Ovary (tissue), 3 donors: ENCODE measurements around the gene TXNDC16.

ENCODE experiments used
- EP300 ChIP-seq: sonication (generic); formaldehyde crosslinking; IDR thresholded peaks from one replicate; pipeline ENCODE4 v1.6.1; 2017; ENCODE audit warnings: antibody characterized with exemption
- POLR2A ChIP-seq: fragments of 450-650 bp; IDR thresholded peaks from one replicate; pipeline ENCODE4 v1.6.1; 2017; ENCODE audit warnings: antibody characterized with exemption, mild to moderate bottlenecking, moderate library complexity
- TF ChIP-seq, protein P1 (sequence below), 3 donors: fragments of 450-650 bp in 2 of 3; fragments of 200-600 bp in 1 of 3; IDR thresholded peaks; one replicate each; pipeline versions ENCODE4 v1.5.1 to v1.8.0; 2016 to 2022; ENCODE audit warnings: antibody characterized with exemption in 3 of 3, mild to moderate bottlenecking in 1 of 3
- donor health status: DM: no; HTN: no; CAD: no.

DNA sequence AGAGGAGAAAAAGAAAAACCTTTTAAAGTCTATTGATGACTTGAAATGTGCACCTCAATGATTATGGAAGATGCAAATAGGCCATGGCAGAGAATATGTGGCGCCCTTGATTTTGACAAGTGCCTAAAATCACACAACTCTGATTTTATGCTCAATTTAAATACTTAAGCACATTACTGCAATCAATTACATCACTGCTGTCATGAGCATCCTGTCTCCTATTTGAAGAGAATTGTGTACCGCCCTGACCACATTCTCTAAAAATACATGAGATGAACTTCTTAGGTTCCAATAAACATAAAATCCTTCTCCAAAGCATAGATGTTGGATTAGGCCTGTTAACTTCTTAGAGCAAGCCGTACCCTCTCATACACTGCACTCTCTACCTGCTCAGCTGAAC, 1.6 kb downstream of the TXNDC16 start:
- TF ChIP-seq, protein P1, sequence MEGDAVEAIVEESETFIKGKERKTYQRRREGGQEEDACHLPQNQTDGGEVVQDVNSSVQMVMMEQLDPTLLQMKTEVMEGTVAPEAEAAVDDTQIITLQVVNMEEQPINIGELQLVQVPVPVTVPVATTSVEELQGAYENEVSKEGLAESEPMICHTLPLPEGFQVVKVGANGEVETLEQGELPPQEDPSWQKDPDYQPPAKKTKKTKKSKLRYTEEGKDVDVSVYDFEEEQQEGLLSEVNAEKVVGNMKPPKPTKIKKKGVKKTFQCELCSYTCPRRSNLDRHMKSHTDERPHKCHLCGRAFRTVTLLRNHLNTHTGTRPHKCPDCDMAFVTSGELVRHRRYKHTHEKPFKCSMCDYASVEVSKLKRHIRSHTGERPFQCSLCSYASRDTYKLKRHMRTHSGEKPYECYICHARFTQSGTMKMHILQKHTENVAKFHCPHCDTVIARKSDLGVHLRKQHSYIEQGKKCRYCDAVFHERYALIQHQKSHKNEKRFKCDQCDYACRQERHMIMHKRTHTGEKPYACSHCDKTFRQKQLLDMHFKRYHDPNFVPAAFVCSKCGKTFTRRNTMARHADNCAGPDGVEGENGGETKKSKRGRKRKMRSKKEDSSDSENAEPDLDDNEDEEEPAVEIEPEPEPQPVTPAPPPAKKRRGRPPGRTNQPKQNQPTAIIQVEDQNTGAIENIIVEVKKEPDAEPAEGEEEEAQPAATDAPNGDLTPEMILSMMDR (IDR thresholded peaks at IDR 0.05): no peak
- no peak for TF ChIP-seq EP300
- TF ChIP-seq POLR2A: no peak
